H9 (cell line): ENCODE results near the gene TBC1D22A. TPM values are rescaled to one million over a fixed set of nuclear protein-coding genes. Genes with fewer than 3 reads are reported as not detected.

Experiments
- DNase-seq: peaks from one replicate; pipeline ENCODE4 v3.0.0-alpha.2; 2017
- H2AFZ ChIP-seq: one replicate; pipeline ENCODE4 v1.6.1; 2013; ENCODE audit warnings: mild to moderate bottlenecking, low read length, control low read depth, moderate library complexity
- H2AK5ac ChIP-seq: 2 replicates; pipeline ENCODE4 v1.6.1; 2013; ENCODE audit warnings: low read length, control low read depth, mixed read lengths; ENCODE audit not compliant: insufficient read length
- H2BK120ac ChIP-seq: one replicate; pipeline ENCODE4 v1.6.1; 2013; ENCODE audit warnings: low read depth, mild to moderate bottlenecking, low read length, control low read depth, inconsistent platforms; ENCODE audit not compliant: poor library complexity, severe bottlenecking
- H2BK12ac ChIP-seq: 2 replicates; pipeline ENCODE4 v1.6.1; 2013; ENCODE audit warnings: low read length, control low read depth, mixed read lengths, low read depth; ENCODE audit not compliant: insufficient read length
- H2BK15ac ChIP-seq: 2 replicates; pipeline ENCODE4 v1.6.1; 2013; ENCODE audit warnings: low read depth, low read length, control low read depth
- H2BK20ac ChIP-seq: one replicate; pipeline ENCODE4 v1.6.1; 2013; ENCODE audit warnings: low read depth, mild to moderate bottlenecking, low read length, control low read depth, inconsistent platforms; ENCODE audit not compliant: poor library complexity, severe bottlenecking
- H2BK5ac ChIP-seq: 2 replicates; pipeline ENCODE4 v1.6.1; 2013; ENCODE audit warnings: low read length, control low read depth, mixed read lengths; ENCODE audit not compliant: insufficient read length
- H3K14ac ChIP-seq: 2 replicates; pipeline ENCODE4 v1.6.1; 2013; ENCODE audit warnings: low read length, control low read depth; ENCODE audit not compliant: insufficient read depth
- H3K18ac ChIP-seq: 2 replicates; pipeline ENCODE4 v1.6.1; 2013; ENCODE audit warnings: low read depth, mild to moderate bottlenecking, mixed read lengths, low read length, control low read depth; ENCODE audit not compliant: insufficient read length
- H3K23ac ChIP-seq: 2 replicates; pipeline ENCODE4 v1.6.1; 2013; ENCODE audit warnings: low read length, control low read depth, mixed read lengths, low read depth; ENCODE audit not compliant: insufficient read length
- H3K23me2 ChIP-seq: 2 replicates; pipeline ENCODE4 v1.6.1; 2013; ENCODE audit warnings: low read depth, mild to moderate bottlenecking, mixed read lengths, low read length, control low read depth; ENCODE audit not compliant: insufficient read length, poor library complexity, severe bottlenecking
- H3K27ac ChIP-seq: 2 replicates; pipeline ENCODE4 v1.5.1; 2013; ENCODE audit warnings: low read length, control low read depth, mixed read lengths, low read depth; ENCODE audit not compliant: insufficient read length
- H3K27me3 ChIP-seq: 2 replicates; pipeline ENCODE4 v1.6.1; 2013; ENCODE audit warnings: low read length, control low read depth, inconsistent platforms; ENCODE audit not compliant: insufficient read depth
- H3K4ac ChIP-seq: 2 replicates; pipeline ENCODE4 v1.6.1; 2013; ENCODE audit warnings: low read depth, mild to moderate bottlenecking, control low read depth, inconsistent platforms, low read length, moderate library complexity
- H3K4me1 ChIP-seq: 2 replicates; pipeline ENCODE4 v1.6.1; 2013; ENCODE audit warnings: low read length, control low read depth, inconsistent platforms; ENCODE audit not compliant: insufficient read depth
- H3K4me2 ChIP-seq: 2 replicates; pipeline ENCODE4 v1.6.1; 2013; ENCODE audit warnings: low read length, control low read depth, mixed read lengths; ENCODE audit not compliant: insufficient read length, insufficient read depth
- H3K56ac ChIP-seq: 2 replicates; pipeline ENCODE4 v1.6.1; 2013; ENCODE audit warnings: low read depth, mild to moderate bottlenecking, mixed read lengths, low read length, control low read depth; ENCODE audit not compliant: insufficient read length
- H3K79me1 ChIP-seq: 2 replicates; pipeline ENCODE4 v1.6.1; 2013; ENCODE audit warnings: low read depth, mild to moderate bottlenecking, moderate library complexity, low read length, control low read depth, inconsistent platforms; ENCODE audit not compliant: insufficient read depth, poor library complexity, severe bottlenecking
- H3K79me2 ChIP-seq: 2 replicates; pipeline ENCODE4 v1.6.1; 2013; ENCODE audit warnings: low read length, control low read depth, inconsistent platforms; ENCODE audit not compliant: insufficient read depth
- H3K9ac ChIP-seq: 2 replicates; pipeline ENCODE4 v1.6.1; 2013; ENCODE audit warnings: low read length, control low read depth, mixed read lengths; ENCODE audit not compliant: insufficient read length; ENCODE audit errors: extremely low read depth
- H3K9me3 ChIP-seq: one replicate; pipeline ENCODE4 v1.6.1; 2013; ENCODE audit warnings: low read depth, low read length, inconsistent platforms; ENCODE audit not compliant: control insufficient read depth
- H3T11ph ChIP-seq: one replicate; pipeline ENCODE4 v1.6.1; 2013; ENCODE audit warnings: mild to moderate bottlenecking, low read length, control low read depth, inconsistent platforms
- H4K20me1 ChIP-seq: one replicate; pipeline ENCODE4 v1.6.1; 2013; ENCODE audit not compliant: control insufficient read depth, insufficient read length, insufficient read depth
- H4K5ac ChIP-seq: 2 replicates; pipeline ENCODE4 v1.6.1; 2013; ENCODE audit warnings: low read depth, mild to moderate bottlenecking, mixed read lengths, low read length, control low read depth; ENCODE audit not compliant: insufficient read length
- H4K8ac ChIP-seq: replicated peaks from 2 replicates; pipeline ENCODE4 v1.6.1; 2013; ENCODE audit warnings: low read length, control low read depth, mixed read lengths, low read depth; ENCODE audit not compliant: insufficient read length
- H4K91ac ChIP-seq: 2 replicates; pipeline ENCODE4 v1.6.1; 2013; ENCODE audit warnings: low read depth, mild to moderate bottlenecking, moderate library complexity, mixed read lengths, low read length, control low read depth; ENCODE audit not compliant: insufficient read length
- H3K27ac Mint-ChIP-seq, 3 experiments: 2 replicates in 2 of 3; 3 replicates in 1 of 3; pipeline ENCODE4 v1.8.0; 2020 to 2021; ENCODE audit warnings: mixed read lengths in 3 of 3, mild to moderate bottlenecking in 1 of 3, moderate library complexity in 1 of 3
- H3K27me3 Mint-ChIP-seq: 2 replicates; pipeline ENCODE4 v1.8.0; 2021; ENCODE audit warnings: low read depth, mild to moderate bottlenecking, moderate library complexity, mixed read lengths
- H3K36me3 Mint-ChIP-seq, 3 experiments: 2 replicates in 2 of 3; 3 replicates in 1 of 3; pipeline ENCODE4 v1.8.0; 2020 to 2021; ENCODE audit warnings: low read depth in 3 of 3, mixed read lengths in 3 of 3; ENCODE audit not compliant: insufficient read depth in 1 of 3
- H3K4me1 Mint-ChIP-seq, 2 experiments: 2 replicates each; pipeline ENCODE4 v1.8.0; 2020; ENCODE audit warnings: mixed read lengths in 2 of 2
- H3K4me3 Mint-ChIP-seq, 2 experiments: 2 replicates in 1 of 2; 3 replicates in 1 of 2; pipeline ENCODE4 v1.8.0; 2020 to 2021; ENCODE audit warnings: mild to moderate bottlenecking in 2 of 2, mixed read lengths in 2 of 2, moderate library complexity in 1 of 2
- H3K9me3 Mint-ChIP-seq, 2 experiments: 2 replicates in 1 of 2; 3 replicates in 1 of 2; pipeline ENCODE4 v1.8.0; 2020; ENCODE audit warnings: mild to moderate bottlenecking in 2 of 2, mixed read lengths in 2 of 2, moderate library complexity in 1 of 2
- CTCF ChIP-seq: fragments of 200-600 bp; sonication (generic); conservative IDR thresholded peaks from 3 replicates; pipeline ENCODE4 v1.8.0; 2021; ENCODE audit warnings: antibody characterized with exemption, mild to moderate bottlenecking
- WGBS: extraction: QIAGEN DNeasy Blood & Tissue Kit; methylation state at CpG from one replicate; pipeline ENCODE4 v1.1.7; 2013; ENCODE audit warnings: missing lambda C conversion rate, low lambda C conversion rate, mixed read lengths; ENCODE audit not compliant: insufficient read length; ENCODE audit errors: extremely low coverage; 5-methylcytosine and 5-hydroxymethylcytosine counted together
- total RNA-seq: library from RNA; stranded (reverse); gene quantifications from 2 replicates; pipeline ENCODE4 v1.2.1, GENCODE V29; 2021

TBC1D22A gene
- total RNA-seq, 1 experiment from 2014 or later, result 20.8 TPM

DNA sequence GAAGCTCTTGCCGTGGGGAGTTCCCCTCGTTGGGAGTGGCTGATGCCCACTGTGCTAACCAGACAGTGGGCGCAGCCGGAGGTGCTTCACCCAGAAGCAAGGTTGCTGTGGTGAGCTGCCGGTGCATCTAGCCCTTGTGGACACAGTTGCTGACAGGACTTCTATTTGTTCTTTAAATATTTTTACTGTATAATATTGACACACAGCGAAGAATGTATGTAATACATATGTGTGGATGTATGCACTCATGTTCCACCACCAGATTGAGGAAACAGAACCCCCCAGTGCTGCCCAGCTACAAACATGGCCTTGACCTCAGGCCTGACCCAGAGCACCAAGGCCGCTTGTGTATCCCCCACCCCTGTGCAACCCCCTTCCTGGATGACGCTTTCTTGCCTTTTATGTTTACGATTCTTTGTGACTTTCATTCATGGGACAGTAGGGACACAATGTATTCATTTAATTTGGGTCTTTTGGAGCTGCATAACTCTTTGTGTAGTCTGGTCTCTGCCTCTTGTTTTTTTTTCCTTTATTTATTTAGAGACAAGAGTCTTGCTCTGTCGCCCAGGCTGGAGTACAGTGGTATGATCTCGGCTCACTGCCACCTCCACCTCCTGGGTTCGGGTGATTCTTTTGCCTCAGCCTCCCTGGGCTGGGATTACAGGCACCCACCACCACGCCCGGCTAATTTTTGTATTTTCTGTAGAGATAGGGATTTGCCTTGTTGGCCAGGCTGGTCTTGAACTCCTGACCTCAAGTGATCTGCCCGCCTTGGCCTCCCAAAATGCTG is 132.6 kb downstream of the TBC1D22A start:
- Histone ChIP-seq H3K18ac (no peak overlapping the region), H3K56ac (no peak overlapping the region), H3K27me3 (no peaks in the 10 kb centered on the region), H3K4ac (no peak overlapping the region), H4K91ac (no peak overlapping the region), H3K4me2 (no peak overlapping the region), H4K20me1 (no peaks in the 10 kb centered on the region), H2BK120ac (no peak overlapping the region), H2AK5ac (no peak overlapping the region), H2BK15ac (no peak overlapping the region), H3K9ac (no peak overlapping the region), H3K23ac (no peak overlapping the region), H3K79me2 (peaks cover 2% of the 10 kb centered on the region; the same call in 1 of the 2 replicates), H3K79me1 (peaks cover 2% of the 10 kb centered on the region), H3K9me3 (no peaks in the 10 kb centered on the region), H3K27ac (no peak overlapping the region), H2AFZ (no peak overlapping the region), H2BK5ac (no peak overlapping the region), H3K23me2 (no peaks in the 10 kb centered on the region), H3T11ph (no peak overlapping the region), H4K8ac (no peak overlapping the region), H3K4me1 (no peaks in the 10 kb centered on the region), H4K5ac (no peak overlapping the region), H2BK20ac (no peak overlapping the region), H2BK12ac (no peak overlapping the region), H3K14ac (no peak overlapping the region)
- TF ChIP-seq CTCF, result no peak
- no peaks in the 10 kb centered on the region for H3K9me3 Mint-ChIP-seq
- no peak overlapping the region for H3K4me3 Mint-ChIP-seq
- no CpG with 5 or more reads among the region's 15 CpGs for WGBS
- no peak overlapping the region; a peak in 1 of 7 replicates for H3K27ac Mint-ChIP-seq
- H3K27me3 Mint-ChIP-seq, result no peaks in the 10 kb centered on the region
- peaks cover 8 to 44% (median 20%) of the 10 kb centered on the region in 3 experiments; a peak in 6 of 7 replicates for H3K36me3 Mint-ChIP-seq
- no peak for DNase-seq
- peaks cover 0 to 5% of the 10 kb centered on the region in 2 experiments; a peak in 2 of 4 replicates for H3K4me1 Mint-ChIP-seq
